Loucy (cell line): ENCODE data around the gene SERPINB3.

Source experiments
- H2AFZ ChIP-seq: fragments of 200-600 bp; sonication (generic); 2 replicates; pipeline ENCODE4 v1.6.0; 2016; ENCODE audit warnings: antibody characterized with exemption, mild to moderate bottlenecking, low read length, moderate library complexity
- H3F3A ChIP-seq: fragments of 200-600 bp; 2 replicates; pipeline ENCODE4 v1.6.0; 2016; ENCODE audit warnings: antibody characterized with exemption, low read depth, mild to moderate bottlenecking
- H3K27me3 ChIP-seq: fragments of 200-600 bp; sonication (generic); 2 replicates; pipeline ENCODE4 v1.6.1; 2014; ENCODE audit warnings: low read length, mild to moderate bottlenecking; ENCODE audit not compliant: insufficient read depth, poor library complexity, severe bottlenecking
- H3K36me3 ChIP-seq: fragments of 200-600 bp; sonication (generic); 2 replicates; pipeline ENCODE4 v1.6.1; 2016; ENCODE audit warnings: low read length; ENCODE audit not compliant: insufficient read depth
- H3K4me1 ChIP-seq: fragments of 200-600 bp; sonication (generic); 2 replicates; pipeline ENCODE4 v1.5.1; 2014; ENCODE audit warnings: low read length, mild to moderate bottlenecking; ENCODE audit not compliant: insufficient read depth, poor library complexity, severe bottlenecking
- H3K4me2 ChIP-seq: fragments of 200-600 bp; sonication (generic); 2 replicates; pipeline ENCODE4 v1.6.0; 2014; ENCODE audit warnings: antibody characterized with exemption, low read length, low read depth, mild to moderate bottlenecking; ENCODE audit not compliant: poor library complexity, severe bottlenecking
- H3K4me3 ChIP-seq: fragments of 200-600 bp; sonication (generic); 2 replicates; pipeline ENCODE4 v1.5.1; 2014; ENCODE audit warnings: low read length, mild to moderate bottlenecking, mixed read lengths; ENCODE audit not compliant: poor library complexity, severe bottlenecking
- H3K79me2 ChIP-seq: fragments of 200-600 bp; sonication (generic); 2 replicates; pipeline ENCODE4 v1.6.1; 2014; ENCODE audit warnings: low read length; ENCODE audit not compliant: insufficient read depth
- H3K9ac ChIP-seq: fragments of 200-600 bp; sonication (generic); 2 replicates; pipeline ENCODE4 v1.6.0; 2014; ENCODE audit warnings: mild to moderate bottlenecking, low read depth, low read length, moderate library complexity; ENCODE audit not compliant: poor library complexity, severe bottlenecking
- H3K9me2 ChIP-seq: fragments of 200-600 bp; sonication (generic); replicated peaks from 2 replicates; pipeline ENCODE4 v1.6.1; 2016; ENCODE audit warnings: low read depth, low read length, mixed read lengths
- H3K9me3 ChIP-seq: fragments of 200-600 bp; sonication (generic); 2 replicates; pipeline ENCODE4 v1.6.1; 2014; ENCODE audit warnings: mild to moderate bottlenecking, antibody characterized with exemption, low read length, low read depth; ENCODE audit not compliant: insufficient read depth
- H4K20me1 ChIP-seq: fragments of 200-600 bp; sonication (generic); 2 replicates; pipeline ENCODE4 v1.6.0; 2014; ENCODE audit warnings: antibody characterized with exemption, low read length, mild to moderate bottlenecking; ENCODE audit not compliant: insufficient read depth, poor library complexity, severe bottlenecking
- EZH2phosphoT487 ChIP-seq: fragments of 200-600 bp; IDR thresholded peaks from 2 replicates; pipeline ENCODE4 v1.6.1; 2018; ENCODE audit warnings: antibody characterized with exemption, mild to moderate bottlenecking, moderate library complexity, borderline replicate concordance
- TF ChIP-seq, protein P1 (sequence below): fragments of 200-600 bp; sonication (generic); conservative IDR thresholded peaks from 2 replicates; pipeline ENCODE4 v1.5.1; 2014; ENCODE audit warnings: mild to moderate bottlenecking, antibody characterized with exemption, low read length

The SERPINB3 gene

DNA sequence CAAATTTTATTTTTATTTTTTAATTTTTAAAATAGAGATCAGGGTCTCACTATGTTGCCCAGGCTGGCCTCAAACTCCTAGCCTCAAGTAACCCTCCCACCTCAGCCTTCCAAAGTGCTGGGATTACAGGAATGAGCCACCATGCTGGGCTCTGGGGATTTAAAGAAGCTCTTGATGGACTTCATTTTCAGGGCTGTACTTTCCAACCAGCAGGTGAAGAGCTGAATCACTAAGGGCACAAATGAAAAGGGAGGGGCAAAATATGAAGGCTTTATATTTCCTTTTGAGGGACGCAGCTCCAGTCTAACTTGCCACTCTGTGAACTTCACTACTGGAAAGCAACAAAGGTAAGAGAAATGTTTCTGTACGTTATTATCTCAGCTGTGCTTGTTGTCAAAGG is 41.0 kb upstream of the SERPINB3 start, which contains the start of gene SERPINB11:
TSS of gene SERPINB11 (plus strand) at position 301 of the 400 bp plus-strand sequence. CDS start 7,234 bp downstream, outside the sequence.
- H2AFZ ChIP-seq, result no peak within 1 kb of the TSS
- no peak within 1 kb of the TSS for H3K4me2 ChIP-seq
- H3K27me3 ChIP-seq, result no peaks in the 10 kb centered on the region
- no peaks in the 10 kb centered on the region for H3K9me3 ChIP-seq
- no peak within 1 kb of the TSS for H3K9ac ChIP-seq
- TF ChIP-seq, protein P1, sequence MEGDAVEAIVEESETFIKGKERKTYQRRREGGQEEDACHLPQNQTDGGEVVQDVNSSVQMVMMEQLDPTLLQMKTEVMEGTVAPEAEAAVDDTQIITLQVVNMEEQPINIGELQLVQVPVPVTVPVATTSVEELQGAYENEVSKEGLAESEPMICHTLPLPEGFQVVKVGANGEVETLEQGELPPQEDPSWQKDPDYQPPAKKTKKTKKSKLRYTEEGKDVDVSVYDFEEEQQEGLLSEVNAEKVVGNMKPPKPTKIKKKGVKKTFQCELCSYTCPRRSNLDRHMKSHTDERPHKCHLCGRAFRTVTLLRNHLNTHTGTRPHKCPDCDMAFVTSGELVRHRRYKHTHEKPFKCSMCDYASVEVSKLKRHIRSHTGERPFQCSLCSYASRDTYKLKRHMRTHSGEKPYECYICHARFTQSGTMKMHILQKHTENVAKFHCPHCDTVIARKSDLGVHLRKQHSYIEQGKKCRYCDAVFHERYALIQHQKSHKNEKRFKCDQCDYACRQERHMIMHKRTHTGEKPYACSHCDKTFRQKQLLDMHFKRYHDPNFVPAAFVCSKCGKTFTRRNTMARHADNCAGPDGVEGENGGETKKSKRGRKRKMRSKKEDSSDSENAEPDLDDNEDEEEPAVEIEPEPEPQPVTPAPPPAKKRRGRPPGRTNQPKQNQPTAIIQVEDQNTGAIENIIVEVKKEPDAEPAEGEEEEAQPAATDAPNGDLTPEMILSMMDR, result no peak
- TF ChIP-seq EZH2phosphoT487, result no peak
- H3K79me2 ChIP-seq, result no peaks in the 10 kb centered on the region
- H4K20me1 ChIP-seq, result no peaks in the 10 kb centered on the region
- no peaks in the 10 kb centered on the region for H3K4me1 ChIP-seq
- no peak within 1 kb of the TSS for H3K4me3 ChIP-seq
- no peaks in the 10 kb centered on the region for H3K9me2 ChIP-seq
- H3F3A ChIP-seq, result no peaks in the 10 kb centered on the region
- no peaks in the 10 kb centered on the region for H3K36me3 ChIP-seq

DNA sequence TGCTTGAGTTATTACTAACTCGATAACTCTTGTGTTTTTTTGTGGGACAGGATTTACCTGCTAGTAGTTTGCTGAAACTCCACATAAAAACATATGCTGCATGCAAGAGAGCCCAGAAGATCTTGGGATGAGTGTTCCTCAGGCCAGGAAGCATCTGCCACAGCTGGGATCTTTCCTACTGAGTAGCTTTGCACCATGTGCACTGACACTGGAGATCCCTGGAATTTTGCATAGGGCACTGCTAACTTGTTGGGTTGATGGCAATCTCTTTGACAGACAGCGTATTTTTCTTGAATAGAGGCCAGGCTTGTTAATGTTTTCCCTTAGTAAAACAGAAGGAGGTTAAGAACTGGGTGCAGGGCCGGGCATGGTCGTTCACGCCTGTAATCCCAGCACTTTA is 40.3 kb upstream of the SERPINB3 start:
- no peak overlapping the region for H2AFZ ChIP-seq
- no peaks in the 10 kb centered on the region for H3K9me2 ChIP-seq
- no peak for TF ChIP-seq EZH2phosphoT487
- H3K4me3 ChIP-seq, result no peak overlapping the region
- H3K36me3 ChIP-seq, result no peaks in the 10 kb centered on the region
- H3K79me2 ChIP-seq, result no peaks in the 10 kb centered on the region
- H3K4me1 ChIP-seq, result no peaks in the 10 kb centered on the region
- H3K9ac ChIP-seq, result no peak overlapping the region
- H3K4me2 ChIP-seq, result no peak overlapping the region
- no peaks in the 10 kb centered on the region for H3F3A ChIP-seq
- H3K9me3 ChIP-seq, result no peaks in the 10 kb centered on the region
- no peaks in the 10 kb centered on the region for H3K27me3 ChIP-seq
- H4K20me1 ChIP-seq, result no peaks in the 10 kb centered on the region

DNA sequence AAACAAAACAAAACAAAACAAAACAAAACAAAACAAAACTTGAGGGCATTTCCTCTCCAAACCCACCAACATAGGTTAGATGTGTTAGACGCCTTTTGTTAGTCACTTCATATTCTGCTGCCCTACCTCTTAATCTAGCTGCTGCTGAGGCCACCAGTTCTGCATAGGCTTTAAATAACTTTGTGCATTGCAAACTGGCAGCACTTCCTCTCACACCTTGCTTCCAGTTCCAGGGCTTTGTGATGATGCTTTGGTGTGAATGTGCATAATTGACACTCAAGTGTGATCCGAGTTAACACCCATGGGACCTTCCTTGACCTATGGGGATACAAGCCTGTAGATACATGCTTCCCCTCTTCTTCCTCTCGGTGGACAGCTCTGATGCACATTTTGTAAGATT is 38.8 kb upstream of the SERPINB3 start:
- no peaks in the 10 kb centered on the region for H4K20me1 ChIP-seq
- no peaks in the 10 kb centered on the region for H3K27me3 ChIP-seq
- no peak overlapping the region for H3K9ac ChIP-seq
- TF ChIP-seq EZH2phosphoT487, result no peak
- TF ChIP-seq, protein P1, result no peak
- H3K9me2 ChIP-seq, result no peaks in the 10 kb centered on the region
- H3F3A ChIP-seq, result no peaks in the 10 kb centered on the region
- no peak overlapping the region for H2AFZ ChIP-seq
- H3K79me2 ChIP-seq, result no peaks in the 10 kb centered on the region
- H3K4me2 ChIP-seq, result no peak overlapping the region
- no peaks in the 10 kb centered on the region for H3K4me1 ChIP-seq
- H3K4me3 ChIP-seq, result no peak overlapping the region
- H3K36me3 ChIP-seq, result no peaks in the 10 kb centered on the region
- H3K9me3 ChIP-seq, result no peaks in the 10 kb centered on the region

GRCh38 chr18:63697097-63697660 is 35.5 kb upstream of the SERPINB3 start:
- Histone ChIP-seq H3K9me3 (no peaks in the 10 kb centered on the region), H4K20me1 (no peaks in the 10 kb centered on the region), H3K36me3 (no peaks in the 10 kb centered on the region), H3K9me2 (no peaks in the 10 kb centered on the region), H3K4me3 (no peak overlapping the region), H2AFZ (no peak overlapping the region), H3K4me1 (no peaks in the 10 kb centered on the region), H3F3A (no peaks in the 10 kb centered on the region), H3K79me2 (no peaks in the 10 kb centered on the region), H3K9ac (no peak overlapping the region), H3K27me3 (no peaks in the 10 kb centered on the region), H3K4me2 (no peak overlapping the region)
- no peak for TF ChIP-seq EZH2phosphoT487
- TF ChIP-seq, protein P1, result no peak
